ENCODE data around the gene SEC16A. TPM values are rescaled to one million over a fixed set of nuclear protein-coding genes. Genes with fewer than 3 reads are reported as not detected.

Gene SEC16A
- total RNA-seq, 2 donors from 2014 or later, result 94.7 to 111 TPM

DNA sequence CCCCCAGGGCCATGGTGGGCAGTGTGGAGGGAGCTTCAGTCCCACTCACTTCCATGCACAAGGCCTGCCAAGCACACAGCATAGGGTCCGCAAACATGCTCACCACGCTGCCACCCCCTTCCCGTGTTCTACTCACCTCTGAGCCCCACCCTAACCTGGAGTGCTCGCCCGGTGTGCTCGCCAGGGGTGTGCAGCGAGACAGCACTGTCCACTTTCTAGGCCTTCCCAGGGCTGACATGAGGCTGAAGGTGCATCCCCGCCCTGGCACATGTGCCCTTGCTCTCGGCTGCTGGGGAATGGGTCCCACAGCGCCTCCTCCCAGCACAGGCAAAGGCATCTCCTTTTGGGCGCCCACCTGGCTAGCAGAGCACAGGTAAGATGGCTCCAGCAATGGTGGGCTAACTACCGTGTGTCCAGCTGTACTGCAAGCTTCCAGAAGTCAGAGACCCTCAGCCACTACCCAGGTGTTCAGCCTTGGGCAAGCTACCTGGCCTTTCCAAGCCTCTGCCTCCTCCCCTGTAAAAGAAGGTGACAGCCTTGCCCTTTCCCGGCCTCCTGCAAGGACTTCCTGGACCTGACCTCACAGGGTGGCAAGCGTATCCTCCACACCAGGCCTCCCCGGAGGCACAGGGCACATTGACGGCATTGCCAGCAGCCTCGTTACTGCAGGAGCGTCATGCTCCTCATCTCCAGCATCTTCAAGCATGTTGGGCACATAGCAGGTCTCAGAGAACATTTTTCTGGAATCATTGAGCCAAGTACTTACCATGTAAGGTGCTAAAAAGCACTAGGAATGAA, 4.2 kb upstream of the SEC16A start:
- 92% methylated on average over 18 of the region's 18 CpGs for WGBS
- H3K4me1 ChIP-seq (replicated peaks), result no peaks in the 10 kb centered on the region
- H3K27ac ChIP-seq, result no peak overlapping the region
- DNase-seq (ENCODE audit: low spot score), result no peak
- H3K4me3 ChIP-seq, result no peak overlapping the region
- no peaks in the 10 kb centered on the region for H3K36me3 ChIP-seq
- intact Hi-C loops (cut with DNase I), result loop anchor here (1.0 to 5.0 kb wide), 2 partner anchors 143 to 205 kb away; no protein-coding TSS in a partner anchor
- H3K27me3 ChIP-seq (replicated peaks; ENCODE audit: insufficient read depth), result no peaks in the 10 kb centered on the region
- TF ChIP-seq POLR2AphosphoS5 (IDR thresholded peaks at IDR 0.05) (no peak), POLR2A (IDR thresholded peaks at IDR 0.05) (no peak)
- TF ChIP-seq, protein P1, sequence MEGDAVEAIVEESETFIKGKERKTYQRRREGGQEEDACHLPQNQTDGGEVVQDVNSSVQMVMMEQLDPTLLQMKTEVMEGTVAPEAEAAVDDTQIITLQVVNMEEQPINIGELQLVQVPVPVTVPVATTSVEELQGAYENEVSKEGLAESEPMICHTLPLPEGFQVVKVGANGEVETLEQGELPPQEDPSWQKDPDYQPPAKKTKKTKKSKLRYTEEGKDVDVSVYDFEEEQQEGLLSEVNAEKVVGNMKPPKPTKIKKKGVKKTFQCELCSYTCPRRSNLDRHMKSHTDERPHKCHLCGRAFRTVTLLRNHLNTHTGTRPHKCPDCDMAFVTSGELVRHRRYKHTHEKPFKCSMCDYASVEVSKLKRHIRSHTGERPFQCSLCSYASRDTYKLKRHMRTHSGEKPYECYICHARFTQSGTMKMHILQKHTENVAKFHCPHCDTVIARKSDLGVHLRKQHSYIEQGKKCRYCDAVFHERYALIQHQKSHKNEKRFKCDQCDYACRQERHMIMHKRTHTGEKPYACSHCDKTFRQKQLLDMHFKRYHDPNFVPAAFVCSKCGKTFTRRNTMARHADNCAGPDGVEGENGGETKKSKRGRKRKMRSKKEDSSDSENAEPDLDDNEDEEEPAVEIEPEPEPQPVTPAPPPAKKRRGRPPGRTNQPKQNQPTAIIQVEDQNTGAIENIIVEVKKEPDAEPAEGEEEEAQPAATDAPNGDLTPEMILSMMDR (IDR thresholded peaks at IDR 0.05), result no peak
- H3K9me3 ChIP-seq, result no peaks in the 10 kb centered on the region

DNA sequence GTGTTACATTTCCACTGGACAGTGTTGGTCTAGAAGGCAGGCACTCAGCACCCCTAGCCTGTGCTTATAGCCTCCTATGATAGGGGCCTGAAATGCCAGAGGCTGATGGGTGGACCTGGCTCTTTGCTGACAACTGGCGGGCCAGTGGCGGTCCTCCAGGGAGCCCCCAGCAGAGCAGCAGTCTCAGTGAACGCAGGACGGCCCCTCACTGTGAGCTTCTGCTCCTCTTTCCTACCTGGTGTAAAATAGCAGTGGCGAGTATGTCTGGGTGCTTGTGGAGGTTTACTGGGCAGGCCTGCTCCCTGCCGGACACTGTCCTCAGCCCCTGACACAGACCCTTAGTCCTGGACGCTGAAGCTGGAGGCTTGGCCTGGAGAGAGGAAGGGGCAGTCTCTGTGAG, 3.3 kb upstream of the SEC16A start:
- TF ChIP-seq, protein P1 (IDR thresholded peaks at IDR 0.05), result no peak
- TF ChIP-seq POLR2A (IDR thresholded peaks at IDR 0.05) (no peak), POLR2AphosphoS5 (IDR thresholded peaks at IDR 0.05) (no peak)
- H3K4me1 ChIP-seq (replicated peaks), result peaks cover 6% of the 10 kb centered on the region
- no peaks in the 10 kb centered on the region for H3K27me3 ChIP-seq (replicated peaks; ENCODE audit: insufficient read depth)
- no peak overlapping the region for H3K4me3 ChIP-seq
- WGBS, result 90% methylated on average over 7 of the region's 7 CpGs
- DNase-seq (ENCODE audit: low spot score), result no peak
- intact Hi-C loops (cut with DNase I), result loop anchor here (1.0 to 5.0 kb wide), 2 partner anchors 144 to 206 kb away; no protein-coding TSS in a partner anchor
- no peaks in the 10 kb centered on the region for H3K9me3 ChIP-seq
- H3K27ac ChIP-seq, result no peak overlapping the region
- H3K36me3 ChIP-seq, result no peaks in the 10 kb centered on the region

DNA sequence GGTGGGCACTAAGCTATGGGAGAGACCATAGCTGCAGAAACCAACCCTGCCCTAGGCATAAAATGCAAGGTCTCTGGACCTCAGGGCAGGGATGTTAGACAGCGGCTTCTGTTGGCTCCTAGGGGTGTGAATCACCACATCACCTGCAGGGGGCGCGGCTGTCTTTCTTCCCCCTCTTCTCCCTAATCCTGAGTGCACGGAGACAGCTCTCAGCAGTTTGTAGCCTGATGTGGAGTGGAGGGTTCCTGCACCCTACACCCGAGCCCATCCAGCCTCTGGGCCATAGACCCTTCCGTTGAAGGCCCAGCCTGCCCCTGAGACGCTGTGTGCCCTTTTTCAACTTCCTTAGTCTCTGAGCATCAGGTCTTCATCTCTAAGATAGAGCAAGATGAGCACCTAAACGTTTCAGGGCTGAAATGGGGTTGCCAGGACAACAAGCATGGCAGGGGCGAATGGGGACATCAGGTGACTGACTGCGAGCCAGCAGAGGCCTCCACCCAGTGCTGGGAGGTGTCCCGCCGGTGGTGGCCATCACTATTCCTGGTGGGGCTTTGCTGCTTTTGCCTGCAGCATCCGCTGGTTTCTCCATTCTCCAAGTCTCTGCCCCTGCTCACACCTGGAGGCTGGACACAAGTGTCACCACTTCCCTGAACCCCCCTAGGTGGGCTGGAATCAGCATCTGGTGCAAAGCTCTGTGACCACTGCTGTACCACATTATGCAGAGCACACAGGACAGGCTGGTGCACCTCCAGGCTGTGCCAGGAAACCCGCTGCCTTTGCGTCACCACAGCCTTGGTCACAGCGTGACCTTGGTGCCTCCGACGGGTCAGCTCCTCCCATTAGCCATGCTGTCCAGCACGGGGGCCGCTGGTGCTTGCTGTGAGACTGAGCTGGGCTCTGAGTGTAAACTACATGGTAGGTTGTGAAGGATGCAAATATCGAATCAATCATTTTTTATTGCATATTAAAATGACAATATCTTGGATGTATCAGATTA, 2.5 kb upstream of the SEC16A start:
- H3K27me3 ChIP-seq (replicated peaks; ENCODE audit: insufficient read depth), result no peaks in the 10 kb centered on the region
- intact Hi-C loops (cut with DNase I), result loop anchor here (1.0 to 5.0 kb wide), 2 partner anchors 145 to 207 kb away; no protein-coding TSS in a partner anchor
- no peaks in the 10 kb centered on the region for H3K36me3 ChIP-seq
- no peak overlapping the region for H3K4me3 ChIP-seq
- H3K4me1 ChIP-seq (replicated peaks), result peaks cover 6% of the 10 kb centered on the region
- DNase-seq (ENCODE audit: low spot score), result peak; percentile 77
- no peak for TF ChIP-seq POLR2AphosphoS5 (IDR thresholded peaks at IDR 0.05)
- TF ChIP-seq, protein P1 (IDR thresholded peaks at IDR 0.05), result peak; percentile 84 to 94 (median 90)
- 41% methylated on average over 21 of the region's 21 CpGs for WGBS
- no peaks in the 10 kb centered on the region for H3K9me3 ChIP-seq
- H3K27ac ChIP-seq, result no peak overlapping the region

- TF ChIP-seq, protein P1 (IDR thresholded peaks at IDR 0.05), result no peak
- TF ChIP-seq POLR2A (IDR thresholded peaks at IDR 0.05), result no peak
- TF ChIP-seq POLR2AphosphoS5 (IDR thresholded peaks at IDR 0.05), result no peak
- Histone ChIP-seq H3K27me3 (replicated peaks; ENCODE audit: insufficient read depth) (no peaks in the 10 kb centered on the region), H3K4me3 (peak overlapping the region; percentile 46 to 55), H3K36me3 (no peaks in the 10 kb centered on the region), H3K4me1 (replicated peaks) (peaks cover 6% of the 10 kb centered on the region), H3K27ac (peak overlapping the region; percentile 100), H3K9me3 (no peaks in the 10 kb centered on the region)
- intact Hi-C loops (cut with DNase I), result loop anchor here (5.0 kb wide), 1 partner anchor 208 kb away; no protein-coding TSS in a partner anchor
- DNase-seq (ENCODE audit: low spot score), result peak; percentile 27
- 23% methylated on average over 58 of the region's 59 CpGs for WGBS
Measured at GRCh38 chr9:136484153-136485048, 1.6 kb upstream of the SEC16A start.
